Glutamatergic neuron (in vitro differentiated cells): ENCODE data around the gene FAM53B. TPM values are rescaled to one million over a fixed set of nuclear protein-coding genes. Genes with fewer than 3 reads are reported as not detected.

Experiments
- DNase-seq: peaks from one replicate; pipeline ENCODE4 v3.0.0; 2022
- H3K27ac Mint-ChIP-seq: one replicate; pipeline ENCODE4 v1.8.0; 2020; ENCODE audit warnings: mild to moderate bottlenecking, mixed read lengths, inconsistent platforms; ENCODE audit not compliant: unreplicated experiment
- H3K27me3 Mint-ChIP-seq: one replicate; pipeline ENCODE4 v1.8.0; 2020; ENCODE audit warnings: mild to moderate bottlenecking, moderate library complexity, mixed read lengths, inconsistent platforms; ENCODE audit not compliant: unreplicated experiment
- H3K36me3 Mint-ChIP-seq: one replicate; pipeline ENCODE4 v1.8.0; 2020; ENCODE audit warnings: mild to moderate bottlenecking, mixed read lengths, inconsistent platforms; ENCODE audit not compliant: unreplicated experiment
- H3K4me1 Mint-ChIP-seq: one replicate; pipeline ENCODE4 v1.8.0; 2020; ENCODE audit warnings: mild to moderate bottlenecking, low read depth, mixed read lengths, inconsistent platforms; ENCODE audit not compliant: unreplicated experiment
- H3K4me3 Mint-ChIP-seq: one replicate; pipeline ENCODE4 v1.8.0; 2020; ENCODE audit warnings: mild to moderate bottlenecking, mixed read lengths, inconsistent platforms; ENCODE audit not compliant: unreplicated experiment
- H3K9me3 Mint-ChIP-seq: one replicate; pipeline ENCODE4 v1.8.0; 2020; ENCODE audit warnings: mild to moderate bottlenecking, moderate library complexity, mixed read lengths, inconsistent platforms; ENCODE audit not compliant: unreplicated experiment
- CTCF ChIP-seq: fragments of 200-600 bp; sonication (generic); IDR thresholded peaks from one replicate; pipeline ENCODE4 v1.5.0; 2021; ENCODE audit not compliant: partially characterized antibody, unreplicated experiment
- total RNA-seq: library from RNA; stranded (reverse); fragmentation: NEBNext Ultra II Directional; extraction: Animal tissue kit (Norgen Biotek cat#: 25700); gene quantifications from one replicate; pipeline ENCODE4 v1.2.1, GENCODE V29; 2021; ENCODE audit not compliant: unreplicated experiment

FAM53B gene
- total RNA-seq, 1 donor from 2014 or later = 30.5 TPM

GRCh38 chr10:124637746-124638145 is 106.4 kb downstream of the FAM53B start:
- Mint-ChIP-seq H3K27ac (no peak overlapping the region), H3K4me1 (peaks cover 16% of the 10 kb centered on the region), H3K27me3 (no peaks in the 10 kb centered on the region), H3K36me3 (no peaks in the 10 kb centered on the region), H3K4me3 (no peak overlapping the region), H3K9me3 (peaks cover 9% of the 10 kb centered on the region)
- DNase-seq = no peak
- no peak for TF ChIP-seq CTCF

GRCh38 chr10:124637091-124637700 is 107.0 kb downstream of the FAM53B start:
- H3K4me3 Mint-ChIP-seq = no peak overlapping the region
- no peaks in the 10 kb centered on the region for H3K36me3 Mint-ChIP-seq
- DNase-seq = no peak
- H3K4me1 Mint-ChIP-seq = peaks cover 17% of the 10 kb centered on the region
- no peak overlapping the region for H3K27ac Mint-ChIP-seq
- TF ChIP-seq CTCF = no peak
- H3K9me3 Mint-ChIP-seq = peaks cover 7% of the 10 kb centered on the region
- no peaks in the 10 kb centered on the region for H3K27me3 Mint-ChIP-seq

GRCh38 chr10:124636271-124636995 is 107.7 kb downstream of the FAM53B start:
- Mint-ChIP-seq H3K4me3 (no peak overlapping the region), H3K9me3 (peaks cover 7% of the 10 kb centered on the region), H3K27ac (no peak overlapping the region), H3K36me3 (no peaks in the 10 kb centered on the region), H3K27me3 (no peaks in the 10 kb centered on the region), H3K4me1 (peaks cover 23% of the 10 kb centered on the region)
- no peak for DNase-seq
- no peak for TF ChIP-seq CTCF

- Mint-ChIP-seq H3K4me3 (no peak overlapping the region), H3K27ac (peak overlapping the region; percentile 80), H3K9me3 (peaks cover 10% of the 10 kb centered on the region), H3K4me1 (peaks cover 24% of the 10 kb centered on the region), H3K27me3 (no peaks in the 10 kb centered on the region), H3K36me3 (no peaks in the 10 kb centered on the region)
- no peak for TF ChIP-seq CTCF
- no peak for DNase-seq
These were observed 111.6 kb downstream of the FAM53B start for GRCh38 chr10:124632566-124632965.

GRCh38 chr10:124632064-124632531 is 112.1 kb downstream of the FAM53B start:
- DNase-seq = peak; percentile 55
- peak; percentile 35 for TF ChIP-seq CTCF
- Mint-ChIP-seq H3K4me3 (peak overlapping the region; percentile 42), H3K4me1 (peaks cover 21% of the 10 kb centered on the region), H3K36me3 (no peaks in the 10 kb centered on the region), H3K27ac (peak overlapping the region; percentile 80), H3K27me3 (no peaks in the 10 kb centered on the region), H3K9me3 (peaks cover 10% of the 10 kb centered on the region)
